Measurements from ENCODE around the gene ZNF554.

ZNF554 gene

DNA sequence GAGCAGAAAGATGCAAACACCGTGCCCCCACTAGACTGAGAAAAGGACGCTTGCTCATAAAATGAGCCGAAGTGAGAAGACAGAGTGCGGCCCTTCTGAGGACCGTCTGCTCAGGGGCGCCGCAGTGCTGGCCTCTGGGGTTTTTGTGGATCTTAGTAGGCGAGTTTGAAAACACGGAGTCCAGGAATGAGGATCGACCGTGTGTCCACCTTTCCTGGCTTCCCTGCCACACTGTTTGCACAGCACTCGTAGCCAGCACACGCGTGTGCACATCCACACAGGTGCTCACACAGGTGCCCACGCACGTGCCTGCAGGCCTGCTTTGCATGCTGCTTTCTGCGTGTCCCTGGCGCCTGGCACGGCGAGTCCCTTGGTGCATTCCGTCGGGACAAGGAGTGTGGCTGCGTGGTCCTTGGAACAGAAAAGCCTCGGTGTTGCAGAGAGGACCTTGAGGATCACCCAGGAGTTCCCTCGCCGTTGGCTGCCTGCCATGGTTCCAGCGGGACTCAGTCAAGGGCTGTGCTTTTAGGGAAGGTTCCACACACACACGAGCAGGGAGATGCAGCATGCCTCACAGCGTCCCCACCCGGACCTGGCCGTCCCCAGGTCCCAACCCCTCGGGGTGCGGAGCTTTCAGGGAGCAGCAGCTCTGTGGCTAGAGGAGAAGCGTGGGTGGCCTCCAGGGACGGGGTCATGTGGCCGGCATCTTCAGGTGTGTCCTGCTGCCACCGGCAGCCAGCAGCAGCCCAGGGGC, 10.1 kb upstream of the ZNF554 start:
- H3K9me3 ChIP-seq (ENCODE audit: insufficient read depth, low read depth, low read length): no peaks in the 10 kb centered on the region
- H3K9me2 ChIP-seq (replicated peaks; ENCODE audit: low read depth, low read length): no peaks in the 10 kb centered on the region
- no peaks in the 10 kb centered on the region for H3F3A ChIP-seq (ENCODE audit: low read depth)
- H3K79me2 ChIP-seq (ENCODE audit: insufficient read depth, low read length): no peaks in the 10 kb centered on the region
- no peaks in the 10 kb centered on the region for H3K4me1 ChIP-seq (ENCODE audit: insufficient read depth, low read length, poor library complexity, severe bottlenecking)
- H3K4me2 ChIP-seq (ENCODE audit: low read depth, low read length, poor library complexity, severe bottlenecking): no peak overlapping the region
- H3K4me3 ChIP-seq (ENCODE audit: low read length, poor library complexity, severe bottlenecking): no peak overlapping the region
- no peaks in the 10 kb centered on the region for H3K27me3 ChIP-seq (ENCODE audit: insufficient read depth, low read length, poor library complexity, severe bottlenecking)
- no peak overlapping the region for H2AFZ ChIP-seq (ENCODE audit: low read length)
- H4K20me1 ChIP-seq (ENCODE audit: insufficient read depth, low read length, poor library complexity, severe bottlenecking): no peaks in the 10 kb centered on the region
- TF ChIP-seq, protein P1, sequence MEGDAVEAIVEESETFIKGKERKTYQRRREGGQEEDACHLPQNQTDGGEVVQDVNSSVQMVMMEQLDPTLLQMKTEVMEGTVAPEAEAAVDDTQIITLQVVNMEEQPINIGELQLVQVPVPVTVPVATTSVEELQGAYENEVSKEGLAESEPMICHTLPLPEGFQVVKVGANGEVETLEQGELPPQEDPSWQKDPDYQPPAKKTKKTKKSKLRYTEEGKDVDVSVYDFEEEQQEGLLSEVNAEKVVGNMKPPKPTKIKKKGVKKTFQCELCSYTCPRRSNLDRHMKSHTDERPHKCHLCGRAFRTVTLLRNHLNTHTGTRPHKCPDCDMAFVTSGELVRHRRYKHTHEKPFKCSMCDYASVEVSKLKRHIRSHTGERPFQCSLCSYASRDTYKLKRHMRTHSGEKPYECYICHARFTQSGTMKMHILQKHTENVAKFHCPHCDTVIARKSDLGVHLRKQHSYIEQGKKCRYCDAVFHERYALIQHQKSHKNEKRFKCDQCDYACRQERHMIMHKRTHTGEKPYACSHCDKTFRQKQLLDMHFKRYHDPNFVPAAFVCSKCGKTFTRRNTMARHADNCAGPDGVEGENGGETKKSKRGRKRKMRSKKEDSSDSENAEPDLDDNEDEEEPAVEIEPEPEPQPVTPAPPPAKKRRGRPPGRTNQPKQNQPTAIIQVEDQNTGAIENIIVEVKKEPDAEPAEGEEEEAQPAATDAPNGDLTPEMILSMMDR (conservative IDR thresholded peaks at IDR 0.05; ENCODE audit: low read length): no peak
- no peak for TF ChIP-seq EZH2phosphoT487 (IDR thresholded peaks at IDR 0.05; ENCODE audit: borderline replicate concordance)
- no peak overlapping the region for H3K9ac ChIP-seq (ENCODE audit: low read depth, low read length, poor library complexity, severe bottlenecking)
- peaks cover 62% of the 10 kb centered on the region; the same call in 1 of the 2 replicates for H3K36me3 ChIP-seq (ENCODE audit: insufficient read depth, low read length)

DNA sequence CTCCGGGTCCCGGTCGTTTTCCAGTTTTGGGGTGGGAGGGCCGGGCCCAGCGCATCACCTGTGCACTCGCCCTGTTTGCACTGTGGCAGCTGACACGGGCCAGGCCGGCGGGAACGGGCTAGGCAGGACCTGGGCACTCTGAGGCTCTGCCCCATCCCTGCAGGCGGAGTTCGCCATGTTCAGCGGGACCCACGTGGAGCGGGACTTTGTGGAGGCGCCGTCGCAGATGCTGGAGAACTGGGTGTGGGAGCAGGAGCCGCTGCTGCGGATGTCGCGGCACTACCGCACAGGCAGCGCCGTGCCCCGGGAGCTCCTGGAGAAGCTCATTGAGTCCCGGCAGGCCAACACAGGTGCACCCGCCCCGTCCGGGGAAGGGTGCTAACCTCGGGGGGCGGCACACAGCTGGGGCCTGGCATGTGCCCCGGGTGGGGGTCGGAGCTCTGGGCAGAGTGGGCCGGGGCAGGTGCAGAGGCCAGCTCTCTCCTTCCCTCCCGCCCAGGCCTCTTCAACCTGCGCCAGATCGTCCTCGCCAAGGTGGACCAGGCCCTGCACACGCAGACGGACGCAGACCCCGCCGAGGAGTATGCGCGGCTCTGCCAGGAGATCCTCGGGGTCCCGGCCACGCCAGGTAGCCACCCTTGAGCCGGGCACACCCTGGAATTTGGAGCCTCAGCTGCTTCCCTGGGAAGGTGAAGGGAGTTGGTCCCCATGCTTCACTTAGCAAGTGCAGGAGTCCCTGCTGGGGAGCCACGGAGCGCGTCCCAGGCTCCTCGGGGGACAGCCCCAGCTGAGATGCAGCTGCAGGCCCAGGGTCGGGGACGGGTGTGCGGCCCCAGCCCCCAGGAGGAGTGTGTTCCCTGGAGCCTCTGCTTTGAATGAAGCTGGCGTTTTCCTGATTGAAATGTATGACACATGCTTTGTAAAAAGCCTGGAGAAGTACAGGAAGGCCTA, 9.3 kb upstream of the ZNF554 start:
- no peaks in the 10 kb centered on the region for H3K9me2 ChIP-seq (replicated peaks; ENCODE audit: low read depth, low read length)
- H3K4me2 ChIP-seq (ENCODE audit: low read depth, low read length, poor library complexity, severe bottlenecking): no peak overlapping the region
- TF ChIP-seq EZH2phosphoT487 (IDR thresholded peaks at IDR 0.05; ENCODE audit: borderline replicate concordance): no peak
- TF ChIP-seq, protein P1 (conservative IDR thresholded peaks at IDR 0.05; ENCODE audit: low read length): no peak

GRCh38 chr19:2811221-2811722, 8.4 kb upstream of the ZNF554 start:
- Histone ChIP-seq H2AFZ (ENCODE audit: low read length) (no peak overlapping the region), H3K4me3 (ENCODE audit: low read length, poor library complexity, severe bottlenecking) (no peak overlapping the region), H3K9me3 (ENCODE audit: insufficient read depth, low read depth, low read length) (no peaks in the 10 kb centered on the region), H3K36me3 (ENCODE audit: insufficient read depth, low read length) (peaks cover 55% of the 10 kb centered on the region; the same call in 1 of the 2 replicates), H3K4me2 (ENCODE audit: low read depth, low read length, poor library complexity, severe bottlenecking) (no peak overlapping the region), H3K27me3 (ENCODE audit: insufficient read depth, low read length, poor library complexity, severe bottlenecking) (no peaks in the 10 kb centered on the region), H3K79me2 (ENCODE audit: insufficient read depth, low read length) (no peaks in the 10 kb centered on the region), H4K20me1 (ENCODE audit: insufficient read depth, low read length, poor library complexity, severe bottlenecking) (no peaks in the 10 kb centered on the region), H3K4me1 (ENCODE audit: insufficient read depth, low read length, poor library complexity, severe bottlenecking) (no peaks in the 10 kb centered on the region), H3F3A (ENCODE audit: low read depth) (no peaks in the 10 kb centered on the region), H3K9ac (ENCODE audit: low read depth, low read length, poor library complexity, severe bottlenecking) (no peak overlapping the region), H3K9me2 (replicated peaks; ENCODE audit: low read depth, low read length) (no peaks in the 10 kb centered on the region)
- TF ChIP-seq, protein P1 (conservative IDR thresholded peaks at IDR 0.05; ENCODE audit: low read length): no peak
- TF ChIP-seq EZH2phosphoT487 (IDR thresholded peaks at IDR 0.05; ENCODE audit: borderline replicate concordance): no peak

More for the DNA sequence above, 9.3 kb upstream of the ZNF554 start:
- Histone ChIP-seq H3F3A (ENCODE audit: low read depth) (no peaks in the 10 kb centered on the region), H3K9me3 (ENCODE audit: insufficient read depth, low read depth, low read length) (no peaks in the 10 kb centered on the region), H3K36me3 (ENCODE audit: insufficient read depth, low read length) (peaks cover 56% of the 10 kb centered on the region; the same call in 1 of the 2 replicates), H3K4me3 (ENCODE audit: low read length, poor library complexity, severe bottlenecking) (no peak overlapping the region), H3K4me1 (ENCODE audit: insufficient read depth, low read length, poor library complexity, severe bottlenecking) (no peaks in the 10 kb centered on the region), H3K9ac (ENCODE audit: low read depth, low read length, poor library complexity, severe bottlenecking) (no peak overlapping the region), H3K79me2 (ENCODE audit: insufficient read depth, low read length) (no peaks in the 10 kb centered on the region), H3K27me3 (ENCODE audit: insufficient read depth, low read length, poor library complexity, severe bottlenecking) (no peaks in the 10 kb centered on the region), H4K20me1 (ENCODE audit: insufficient read depth, low read length, poor library complexity, severe bottlenecking) (no peaks in the 10 kb centered on the region), H2AFZ (ENCODE audit: low read length) (no peak overlapping the region)
